ENCODE data around the gene GOSR2. TPM values are rescaled to one million over a fixed set of nuclear protein-coding genes. Genes with fewer than 3 reads are reported as not detected.
"Not testable (repeated sequence)": the region's sequence is repeated elsewhere in the genome, so short reads cannot be mapped to it uniquely, and the experiment has no call there.

GOSR2 gene
- total and polyA plus RNA-seq, 2 donors (not counting 1 experiment from before 2014, with no cell fraction given) = 49.5 to 72.8 TPM

GRCh38 chr17:46952115-46952514, 29.2 kb downstream of the GOSR2 start:
- Histone ChIP-seq H3K36me3 (ENCODE audit: control insufficient read depth, insufficient read depth, low read length) (no peaks in the 10 kb centered on the region), H3K4me1 (ENCODE audit: control insufficient read depth, extremely low read depth, insufficient read depth, low read length) (no peaks in the 10 kb centered on the region), H3K27ac (ENCODE audit: insufficient read depth, low read length) (no peak overlapping the region), H3K27me3 (ENCODE audit: control insufficient read depth, insufficient read depth, low read length) (peaks cover 7% of the 10 kb centered on the region), H2AFZ (ENCODE audit: low read length) (no peak overlapping the region), H3K9ac (ENCODE audit: insufficient read depth, low read length) (no peak overlapping the region), H3K9me3 (ENCODE audit: control insufficient read depth, insufficient read depth, low read depth, low read length) (no peaks in the 10 kb centered on the region), H3K79me2 (ENCODE audit: control insufficient read depth, insufficient read depth, low read length) (no peaks in the 10 kb centered on the region), H4K20me1 (ENCODE audit: control insufficient read depth, extremely low read depth, insufficient read depth, low read length) (no peaks in the 10 kb centered on the region), H3K4me2 (ENCODE audit: extremely low read depth, insufficient read depth, low read length) (no peak overlapping the region), H3K4me3 (replicated peaks in 1 of 4; ENCODE audit: control extremely low read depth in 1 of 4, insufficient read depth in 1 of 4, low read depth in 3 of 4, low read length in 4 of 4) (no peak overlapping the region)
- no peak for TF ChIP-seq CTCF (conservative IDR thresholded peaks at IDR 0.05 in 1 of 2, IDR thresholded peaks at IDR 0.05 in 1 of 2; ENCODE audit: low read depth in 1 of 2, low read length in 2 of 2)
- no peak for TF ChIP-seq EZH2 (IDR thresholded peaks at IDR 0.05; ENCODE audit: low read length, missing control alignments)
- DNase-seq (ENCODE audit: low read depth in 2 of 2) = no peak

GRCh38 chr17:46953191-46953590, 30.2 kb downstream of the GOSR2 start:
- not testable (repeated sequence) for H3K36me3 ChIP-seq (ENCODE audit: control insufficient read depth, insufficient read depth, low read length); DNase-seq (ENCODE audit: low read depth in 2 of 2); H3K9ac ChIP-seq (ENCODE audit: insufficient read depth, low read length); H3K27me3 ChIP-seq (ENCODE audit: control insufficient read depth, insufficient read depth, low read length); H3K4me3 ChIP-seq (replicated peaks in 1 of 4; ENCODE audit: control extremely low read depth in 1 of 4, insufficient read depth in 1 of 4, low read depth in 3 of 4, low read length in 4 of 4); H3K27ac ChIP-seq (ENCODE audit: insufficient read depth, low read length); H3K4me1 ChIP-seq (ENCODE audit: control insufficient read depth, extremely low read depth, insufficient read depth, low read length); H2AFZ ChIP-seq (ENCODE audit: low read length); H4K20me1 ChIP-seq (ENCODE audit: control insufficient read depth, extremely low read depth, insufficient read depth, low read length); H3K79me2 ChIP-seq (ENCODE audit: control insufficient read depth, insufficient read depth, low read length); H3K4me2 ChIP-seq (ENCODE audit: extremely low read depth, insufficient read depth, low read length); H3K9me3 ChIP-seq (ENCODE audit: control insufficient read depth, insufficient read depth, low read depth, low read length)

GRCh38 chr17:46958041-46958591, 35.2 kb downstream of the GOSR2 start:
- Histone ChIP-seq H3K79me2 (ENCODE audit: control insufficient read depth, insufficient read depth, low read length) (no peaks in the 10 kb centered on the region), H2AFZ (ENCODE audit: low read length) (no peak overlapping the region), H3K27me3 (ENCODE audit: control insufficient read depth, insufficient read depth, low read length) (peaks cover 19% of the 10 kb centered on the region), H3K9ac (ENCODE audit: insufficient read depth, low read length) (no peak overlapping the region), H3K36me3 (ENCODE audit: control insufficient read depth, insufficient read depth, low read length) (no peaks in the 10 kb centered on the region), H4K20me1 (ENCODE audit: control insufficient read depth, extremely low read depth, insufficient read depth, low read length) (no peaks in the 10 kb centered on the region), H3K9me3 (ENCODE audit: control insufficient read depth, insufficient read depth, low read depth, low read length) (no peaks in the 10 kb centered on the region), H3K27ac (ENCODE audit: insufficient read depth, low read length) (no peak overlapping the region), H3K4me2 (ENCODE audit: extremely low read depth, insufficient read depth, low read length) (no peak overlapping the region), H3K4me1 (ENCODE audit: control insufficient read depth, extremely low read depth, insufficient read depth, low read length) (peaks cover 4% of the 10 kb centered on the region), H3K4me3 (replicated peaks in 1 of 4; ENCODE audit: control extremely low read depth in 1 of 4, insufficient read depth in 1 of 4, low read depth in 3 of 4, low read length in 4 of 4) (no peak overlapping the region)
- TF ChIP-seq EZH2 (IDR thresholded peaks at IDR 0.05; ENCODE audit: low read length, missing control alignments) = no peak
- TF ChIP-seq CTCF (conservative IDR thresholded peaks at IDR 0.05 in 1 of 2, IDR thresholded peaks at IDR 0.05 in 1 of 2; ENCODE audit: low read depth in 1 of 2, low read length in 2 of 2) = no peak
- no peak for DNase-seq (ENCODE audit: low read depth in 2 of 2)

Data from fibroblast of lung (primary cell).